Astrocyte (in vitro differentiated cells and primary cell): ENCODE results near the gene LINC00237. TPM values are rescaled to one million over a fixed set of nuclear protein-coding genes. Genes with fewer than 3 reads are reported as not detected.

Experiments used
- DNase-seq: peaks from one replicate; pipeline ENCODE4 v3.0.0-alpha.2; 2010; ENCODE audit warnings: low read depth
- FAIRE-seq: peaks from 2 replicates; lab custom pipeline; 2011; peaks lifted over from hg19 to GRCh38; lab: Jason Lieb, UNC
- H2AFZ ChIP-seq: 2 replicates; pipeline ENCODE4 v1.6.0; 2012; ENCODE audit warnings: low read depth, low read length, inconsistent platforms
- H3K27ac ChIP-seq: 2 replicates; pipeline ENCODE4 v1.5.1; 2011; ENCODE audit warnings: low read depth, low read length, inconsistent platforms
- H3K27me3 ChIP-seq: 2 replicates; pipeline ENCODE4 v1.6.0; 2011; ENCODE audit warnings: low read length, inconsistent platforms; ENCODE audit not compliant: insufficient read depth
- H3K36me3 ChIP-seq: 2 replicates; pipeline ENCODE4 v1.5.1; 2011; ENCODE audit warnings: low read length, inconsistent platforms; ENCODE audit not compliant: insufficient read depth
- H3K4me1 ChIP-seq: 2 replicates; pipeline ENCODE4 v1.5.1; 2011; ENCODE audit warnings: low read length, inconsistent platforms; ENCODE audit not compliant: insufficient read depth
- H3K4me2 ChIP-seq: 2 replicates; pipeline ENCODE4 v1.6.0; 2012; ENCODE audit warnings: low read length, inconsistent platforms
- H3K4me3 ChIP-seq: 2 replicates; pipeline ENCODE4 v1.5.1; 2011; ENCODE audit warnings: low read depth, mild to moderate bottlenecking, low read length, inconsistent platforms; ENCODE audit not compliant: insufficient read depth
- H3K79me2 ChIP-seq: 2 replicates; pipeline ENCODE4 v1.6.0; 2012; ENCODE audit warnings: mild to moderate bottlenecking, low read length, inconsistent platforms; ENCODE audit not compliant: insufficient read depth
- H3K9ac ChIP-seq: 2 replicates; pipeline ENCODE4 v1.6.0; 2012; ENCODE audit warnings: mild to moderate bottlenecking, low read length, inconsistent platforms
- H3K9me3 ChIP-seq: 2 replicates; pipeline ENCODE4 v1.5.1; 2012; ENCODE audit warnings: low read depth, mild to moderate bottlenecking, low read length, inconsistent platforms; ENCODE audit not compliant: insufficient read depth
- H4K20me1 ChIP-seq: 2 replicates; pipeline ENCODE4 v1.6.0; 2012; ENCODE audit warnings: low read length, inconsistent platforms; ENCODE audit not compliant: insufficient read depth
- H3K27ac Mint-ChIP-seq: one replicate; pipeline ENCODE4 v1.8.0; 2021; ENCODE audit warnings: mild to moderate bottlenecking, mixed read lengths; ENCODE audit not compliant: unreplicated experiment
- H3K27me3 Mint-ChIP-seq: one replicate; pipeline ENCODE4 v1.8.0; 2021; ENCODE audit warnings: low read depth, mixed read lengths; ENCODE audit not compliant: unreplicated experiment
- H3K36me3 Mint-ChIP-seq: one replicate; pipeline ENCODE4 v1.8.0; 2021; ENCODE audit warnings: low read depth, mixed read lengths; ENCODE audit not compliant: unreplicated experiment
- H3K4me1 Mint-ChIP-seq: one replicate; pipeline ENCODE4 v1.8.0; 2021; ENCODE audit warnings: low read depth, mixed read lengths; ENCODE audit not compliant: unreplicated experiment
- H3K4me3 Mint-ChIP-seq: one replicate; pipeline ENCODE4 v1.8.0; 2021; ENCODE audit warnings: mild to moderate bottlenecking, moderate library complexity, mixed read lengths; ENCODE audit not compliant: unreplicated experiment
- H3K9me3 Mint-ChIP-seq: one replicate; pipeline ENCODE4 v1.8.0; 2021; ENCODE audit warnings: mild to moderate bottlenecking, mixed read lengths; ENCODE audit not compliant: unreplicated experiment
- CTCF ChIP-seq: IDR thresholded peaks from 2 replicates; pipeline ENCODE4 v1.5.1; 2011; ENCODE audit warnings: low read depth, mild to moderate bottlenecking, inconsistent platforms, low read length, moderate library complexity; ENCODE audit not compliant: insufficient read depth
- EZH2 ChIP-seq: IDR thresholded peaks from 2 replicates; pipeline ENCODE4 v1.6.1; 2012; ENCODE audit warnings: mild to moderate bottlenecking, low read length, inconsistent platforms; ENCODE audit not compliant: insufficient read depth
- total RNA-seq: library from RNA; stranded (reverse); gene quantifications from 2 replicates; pipeline ENCODE4 v1.2.1, GENCODE V29; 2021

LINC00237 gene
- total RNA-seq, 1 donor from 2014 or later: not detected

- no peaks in the 10 kb centered on the region for H3K9me3 Mint-ChIP-seq
- H3K4me3 Mint-ChIP-seq: no peak overlapping the region
- no peak overlapping the region for H2AFZ ChIP-seq
- H3K27ac Mint-ChIP-seq: no peak overlapping the region
- H3K79me2 ChIP-seq: no peaks in the 10 kb centered on the region
- no peaks in the 10 kb centered on the region for H4K20me1 ChIP-seq
- FAIRE-seq (no peak), DNase-seq (no peak)
- no peaks in the 10 kb centered on the region for H3K36me3 ChIP-seq
- H3K27me3 Mint-ChIP-seq: peaks cover 13% of the 10 kb centered on the region
- H3K36me3 Mint-ChIP-seq: no peaks in the 10 kb centered on the region
- no peak overlapping the region for H3K4me3 ChIP-seq
- H3K9ac ChIP-seq: no peak overlapping the region
- no peak overlapping the region for H3K27ac ChIP-seq
- no peaks in the 10 kb centered on the region for H3K4me1 ChIP-seq
- peaks cover 4% of the 10 kb centered on the region for H3K27me3 ChIP-seq
- no peaks in the 10 kb centered on the region for H3K9me3 ChIP-seq
- no peak overlapping the region for H3K4me2 ChIP-seq
- no peak for TF ChIP-seq CTCF
- TF ChIP-seq EZH2: no peak
- H3K4me1 Mint-ChIP-seq: no peaks in the 10 kb centered on the region
These were observed 11.4 kb upstream of the LINC00237 start for GRCh38 chr20:21117521-21117920.

- no peaks in the 10 kb centered on the region for H3K4me1 ChIP-seq
- H3K27me3 Mint-ChIP-seq: peaks cover 26% of the 10 kb centered on the region
- H3K27ac ChIP-seq: no peak overlapping the region
- H3K4me1 Mint-ChIP-seq: no peaks in the 10 kb centered on the region
- H3K79me2 ChIP-seq: no peaks in the 10 kb centered on the region
- DNase-seq: no peak
- no peak overlapping the region for H3K9ac ChIP-seq
- TF ChIP-seq CTCF (no peak), EZH2 (no peak)
- H3K36me3 Mint-ChIP-seq: no peaks in the 10 kb centered on the region
- H3K4me3 Mint-ChIP-seq: no peak overlapping the region
- H2AFZ ChIP-seq: no peak overlapping the region
- H3K36me3 ChIP-seq: no peaks in the 10 kb centered on the region
- no peaks in the 10 kb centered on the region for H3K9me3 Mint-ChIP-seq
- no peak overlapping the region for H3K27ac Mint-ChIP-seq
- H3K9me3 ChIP-seq: no peaks in the 10 kb centered on the region
- no peaks in the 10 kb centered on the region for H4K20me1 ChIP-seq
- no peak for FAIRE-seq
- no peak overlapping the region for H3K4me3 ChIP-seq
- no peak overlapping the region for H3K4me2 ChIP-seq
- H3K27me3 ChIP-seq: peaks cover 9% of the 10 kb centered on the region
These were observed 8.4 kb upstream of the LINC00237 start for GRCh38 chr20:21114584-21114983.

- H3K4me3 Mint-ChIP-seq: no peak overlapping the region
These were observed 7.5 kb upstream of the LINC00237 start for GRCh38 chr20:21113697-21114096.

More at GRCh38 chr20:21113697-21114096, 7.5 kb upstream of the LINC00237 start:
- Mint-ChIP-seq H3K27ac (no peak overlapping the region), H3K36me3 (no peaks in the 10 kb centered on the region), H3K9me3 (no peaks in the 10 kb centered on the region), H3K27me3 (peaks cover 26% of the 10 kb centered on the region), H3K4me1 (no peaks in the 10 kb centered on the region)
- Histone ChIP-seq H3K4me1 (no peaks in the 10 kb centered on the region), H2AFZ (no peak overlapping the region), H3K27me3 (peaks cover 14% of the 10 kb centered on the region), H3K4me3 (no peak overlapping the region), H3K36me3 (no peaks in the 10 kb centered on the region), H3K9me3 (peaks cover 2% of the 10 kb centered on the region), H3K4me2 (no peak overlapping the region), H4K20me1 (no peaks in the 10 kb centered on the region), H3K9ac (no peak overlapping the region), H3K27ac (no peak overlapping the region), H3K79me2 (no peaks in the 10 kb centered on the region)
- FAIRE-seq: no peak
- no peak for TF ChIP-seq EZH2
- TF ChIP-seq CTCF: no peak
- no peak for DNase-seq
